ENCODE results near the gene NFE2L2.
"Not testable (repeated sequence)": the region's sequence is repeated elsewhere in the genome, so short reads cannot be mapped to it uniquely, and the experiment has no call there.

NFE2L2 gene

GRCh38 chr2:177221970-177222369, 42.6 kb downstream of the NFE2L2 start:
- Histone ChIP-seq H3K27ac (ENCODE audit: insufficient read depth, low read length, poor library complexity, severe bottlenecking) (no peak overlapping the region), H3K9me3 (ENCODE audit: control insufficient read depth, low read length) (no peaks in the 10 kb centered on the region), H3K4me1 (ENCODE audit: control insufficient read depth, insufficient read depth, low read length, poor library complexity, severe bottlenecking) (no peaks in the 10 kb centered on the region), H3K27me3 (replicated peaks; ENCODE audit: control insufficient read depth, insufficient read depth, low read length, poor library complexity, severe bottlenecking) (no peaks in the 10 kb centered on the region), H3K4me3 (ENCODE audit: insufficient read depth, low read depth, low read length, poor library complexity, severe bottlenecking) (no peak overlapping the region), H3K36me3 (ENCODE audit: control insufficient read depth, insufficient read depth, low read length) (peaks cover 57% of the 10 kb centered on the region)
- no peak for DNase-seq

DNA sequence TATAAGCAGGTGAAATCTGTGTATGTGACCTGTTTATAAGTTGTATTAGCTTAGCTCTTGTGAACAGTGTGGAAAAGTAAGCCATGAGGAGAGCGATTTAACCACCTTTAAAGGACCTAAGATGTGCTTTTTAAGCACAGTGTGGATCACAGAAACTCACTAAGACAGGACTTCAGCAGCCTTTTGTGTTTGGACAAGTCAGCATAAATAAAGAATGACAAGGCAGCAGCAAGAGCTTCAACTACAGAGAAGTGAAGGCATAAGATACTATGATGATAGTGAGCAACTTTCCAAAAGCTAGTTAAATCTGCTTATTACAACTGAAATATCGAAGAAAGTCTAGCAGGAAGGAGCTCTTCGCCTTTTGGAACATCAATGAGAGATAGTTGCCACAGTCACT, 43.0 kb downstream of the NFE2L2 start:
- Histone ChIP-seq H3K27ac (ENCODE audit: insufficient read depth, low read length, poor library complexity, severe bottlenecking) (no peak overlapping the region), H3K4me3 (ENCODE audit: insufficient read depth, low read depth, low read length, poor library complexity, severe bottlenecking) (no peak overlapping the region), H3K36me3 (ENCODE audit: control insufficient read depth, insufficient read depth, low read length) (peaks cover 61% of the 10 kb centered on the region), H3K9me3 (ENCODE audit: control insufficient read depth, low read length) (no peaks in the 10 kb centered on the region), H3K4me1 (ENCODE audit: control insufficient read depth, insufficient read depth, low read length, poor library complexity, severe bottlenecking) (no peaks in the 10 kb centered on the region), H3K27me3 (replicated peaks; ENCODE audit: control insufficient read depth, insufficient read depth, low read length, poor library complexity, severe bottlenecking) (no peaks in the 10 kb centered on the region)
- DNase-seq, result no peak

DNA sequence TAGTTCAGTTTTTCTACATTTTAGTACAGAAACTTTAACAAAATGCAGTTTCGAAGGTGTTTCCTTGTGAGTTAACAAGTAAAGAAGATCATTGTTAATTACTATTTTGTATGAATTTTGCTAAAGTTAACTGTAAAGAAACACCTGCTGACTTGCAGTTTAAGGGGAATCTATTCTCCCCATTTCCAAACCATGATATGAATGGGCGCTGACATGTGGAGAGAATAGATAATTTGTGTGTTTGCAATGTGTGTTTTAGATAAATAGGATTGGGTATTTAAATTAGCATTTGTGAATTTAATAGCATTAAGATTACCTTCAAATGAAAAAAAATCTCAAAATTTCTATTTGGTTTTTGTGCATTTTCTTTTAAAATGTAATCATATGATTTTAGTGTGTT, 44.7 kb downstream of the NFE2L2 start:
- not testable (repeated sequence) for DNase-seq; H3K4me3 ChIP-seq (ENCODE audit: insufficient read depth, low read depth, low read length, poor library complexity, severe bottlenecking); H3K4me1 ChIP-seq (ENCODE audit: control insufficient read depth, insufficient read depth, low read length, poor library complexity, severe bottlenecking); H3K9me3 ChIP-seq (ENCODE audit: control insufficient read depth, low read length); H3K27ac ChIP-seq (ENCODE audit: insufficient read depth, low read length, poor library complexity, severe bottlenecking); H3K27me3 ChIP-seq (replicated peaks; ENCODE audit: control insufficient read depth, insufficient read depth, low read length, poor library complexity, severe bottlenecking)
- peaks cover 69% of the 10 kb centered on the region for H3K36me3 ChIP-seq (ENCODE audit: control insufficient read depth, insufficient read depth, low read length)

- Histone ChIP-seq H3K27ac (ENCODE audit: insufficient read depth, low read length, poor library complexity, severe bottlenecking) (peak overlapping the region; percentile 5), H3K27me3 (replicated peaks; ENCODE audit: control insufficient read depth, insufficient read depth, low read length, poor library complexity, severe bottlenecking) (no peaks in the 10 kb centered on the region), H3K9me3 (ENCODE audit: control insufficient read depth, low read length) (no peaks in the 10 kb centered on the region), H3K36me3 (ENCODE audit: control insufficient read depth, insufficient read depth, low read length) (peaks cover 59% of the 10 kb centered on the region), H3K4me1 (ENCODE audit: control insufficient read depth, insufficient read depth, low read length, poor library complexity, severe bottlenecking) (peaks cover 12% of the 10 kb centered on the region), H3K4me3 (ENCODE audit: insufficient read depth, low read depth, low read length, poor library complexity, severe bottlenecking) (no peak overlapping the region)
- no peak for DNase-seq
Observed at GRCh38 chr2:177217247-177217843, 47.2 kb downstream of the NFE2L2 start.

DNA sequence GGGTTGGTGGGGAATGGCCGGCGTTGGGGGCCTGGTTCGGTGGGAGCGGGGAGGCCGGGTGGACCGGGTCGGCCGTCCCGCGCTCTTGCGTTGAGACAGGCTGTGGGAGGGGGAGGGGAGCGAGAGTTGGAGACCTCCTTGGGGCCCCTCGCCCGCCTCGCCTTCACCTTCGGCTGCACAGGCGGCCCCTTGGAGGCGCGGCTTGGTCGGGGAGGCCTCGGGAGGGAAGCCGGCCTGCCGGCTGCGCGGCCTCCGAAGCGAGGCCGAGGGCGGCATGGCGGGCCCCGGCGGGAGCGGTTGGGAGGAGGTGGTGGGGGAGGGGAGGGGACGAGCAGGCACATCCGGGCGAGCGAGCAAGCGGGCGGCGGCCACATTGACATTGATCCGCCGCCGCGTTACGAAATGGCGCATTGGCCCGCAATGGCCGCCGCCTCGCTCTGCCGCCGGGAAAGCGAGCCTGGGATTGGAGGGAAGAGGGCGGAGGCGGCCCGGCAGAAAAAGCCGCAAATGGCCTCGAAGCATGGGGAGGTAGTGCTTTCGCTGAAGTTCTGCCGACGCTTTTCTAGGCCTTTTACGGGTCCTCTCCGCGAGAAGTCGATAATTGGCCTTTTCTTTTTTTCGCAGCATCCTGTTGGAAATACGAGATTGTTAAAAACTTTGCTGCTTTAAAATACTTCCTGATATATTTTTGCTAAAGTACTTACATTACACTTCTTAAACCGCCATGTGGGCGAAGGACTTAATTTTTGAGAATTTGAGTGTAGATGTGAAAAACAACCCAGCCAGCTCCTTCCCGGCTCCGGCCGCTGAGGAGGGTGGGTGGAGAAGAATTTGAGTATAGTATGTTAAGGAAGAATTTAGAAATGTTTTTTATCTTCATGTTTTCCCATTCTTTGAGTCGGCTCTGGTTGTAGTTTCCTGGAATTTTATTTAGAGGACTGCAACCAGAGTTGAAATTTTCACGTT, 51.4 kb downstream of the NFE2L2 start:
- Histone ChIP-seq H3K36me3 (ENCODE audit: control insufficient read depth, insufficient read depth, low read length) (peaks cover 23% of the 10 kb centered on the region), H3K9me3 (ENCODE audit: control insufficient read depth, low read length) (no peaks in the 10 kb centered on the region), H3K27ac (ENCODE audit: insufficient read depth, low read length, poor library complexity, severe bottlenecking) (peak overlapping the region; percentile 100), H3K4me3 (ENCODE audit: insufficient read depth, low read depth, low read length, poor library complexity, severe bottlenecking) (peak overlapping the region; percentile 93), H3K27me3 (replicated peaks; ENCODE audit: control insufficient read depth, insufficient read depth, low read length, poor library complexity, severe bottlenecking) (no peaks in the 10 kb centered on the region), H3K4me1 (ENCODE audit: control insufficient read depth, insufficient read depth, low read length, poor library complexity, severe bottlenecking) (peaks cover 23% of the 10 kb centered on the region)
- peak; percentile 84 to 90 (median 90) for DNase-seq

DNA sequence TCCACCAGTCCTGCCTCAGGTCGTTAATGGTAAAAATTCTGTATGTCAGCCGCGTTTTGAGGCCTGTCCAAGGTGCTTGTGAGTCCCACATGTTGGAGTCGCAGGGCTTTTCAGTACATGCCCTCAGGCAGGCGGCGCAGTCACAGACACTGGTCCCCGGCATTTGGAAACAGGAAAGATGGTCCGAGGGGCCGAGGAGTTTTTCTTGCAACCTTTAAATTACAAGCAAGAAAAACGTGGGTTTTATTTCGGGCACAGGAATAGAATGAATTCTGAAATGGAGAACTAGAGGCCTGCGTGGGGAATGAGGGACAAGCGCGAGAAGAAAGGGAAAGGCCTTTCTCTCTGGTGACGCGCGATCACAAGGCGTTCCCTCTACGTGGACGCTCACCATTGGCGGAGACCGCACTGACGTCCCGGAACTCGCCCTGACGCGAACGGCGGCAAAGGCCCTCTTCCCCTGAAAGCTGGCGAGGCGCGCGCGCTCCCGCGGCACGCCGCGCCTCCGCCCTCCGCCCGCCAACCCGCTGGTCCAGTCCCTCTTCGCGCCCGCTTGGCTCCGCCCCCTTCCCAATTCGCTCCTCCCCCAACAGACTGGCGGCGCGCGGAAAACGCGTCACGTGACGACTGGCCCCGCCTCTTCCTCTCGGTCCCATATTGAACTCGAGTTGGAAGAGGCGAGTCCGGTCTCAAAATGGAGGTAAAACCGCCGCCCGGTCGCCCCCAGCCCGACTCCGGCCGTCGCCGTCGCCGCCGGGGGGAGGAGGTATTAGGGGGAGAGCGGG, 52.2 kb downstream of the NFE2L2 start, which contains the start of gene HNRNPA3:
Gene HNRNPA3, plus strand, starts transcription at position 689 of the 785 bp plus-strand sequence. Its CDS starts 6 bp downstream, at position 695.
- H3K27ac ChIP-seq (ENCODE audit: insufficient read depth, low read length, poor library complexity, severe bottlenecking), result peak within 1 kb of the TSS; percentile 100

GRCh38 chr2:177211576-177212105, 52.9 kb downstream of the NFE2L2 start:
- DNase-seq, result no peak
- H3K4me3 ChIP-seq (ENCODE audit: insufficient read depth, low read depth, low read length, poor library complexity, severe bottlenecking), result peak overlapping the region; percentile 44
- H3K9me3 ChIP-seq (ENCODE audit: control insufficient read depth, low read length), result no peaks in the 10 kb centered on the region
- peak overlapping the region; percentile 99 for H3K27ac ChIP-seq (ENCODE audit: insufficient read depth, low read length, poor library complexity, severe bottlenecking)
- peaks cover 23% of the 10 kb centered on the region for H3K4me1 ChIP-seq (ENCODE audit: control insufficient read depth, insufficient read depth, low read length, poor library complexity, severe bottlenecking)
- H3K27me3 ChIP-seq (replicated peaks; ENCODE audit: control insufficient read depth, insufficient read depth, low read length, poor library complexity, severe bottlenecking), result no peaks in the 10 kb centered on the region
- H3K36me3 ChIP-seq (ENCODE audit: control insufficient read depth, insufficient read depth, low read length), result peaks cover 8% of the 10 kb centered on the region

More for the DNA sequence above, 52.2 kb downstream of the NFE2L2 start, which contains the start of gene HNRNPA3:
- Histone ChIP-seq H3K4me3 (ENCODE audit: insufficient read depth, low read depth, low read length, poor library complexity, severe bottlenecking) (peak within 1 kb of the TSS; percentile 93), H3K36me3 (ENCODE audit: control insufficient read depth, insufficient read depth, low read length) (peaks cover 15% of the 10 kb centered on the region), H3K9me3 (ENCODE audit: control insufficient read depth, low read length) (no peaks in the 10 kb centered on the region), H3K4me1 (ENCODE audit: control insufficient read depth, insufficient read depth, low read length, poor library complexity, severe bottlenecking) (peaks cover 23% of the 10 kb centered on the region), H3K27me3 (replicated peaks; ENCODE audit: control insufficient read depth, insufficient read depth, low read length, poor library complexity, severe bottlenecking) (no peaks in the 10 kb centered on the region)
- DNase-seq, result peak; percentile 99 to 100 (median 100)

DNA sequence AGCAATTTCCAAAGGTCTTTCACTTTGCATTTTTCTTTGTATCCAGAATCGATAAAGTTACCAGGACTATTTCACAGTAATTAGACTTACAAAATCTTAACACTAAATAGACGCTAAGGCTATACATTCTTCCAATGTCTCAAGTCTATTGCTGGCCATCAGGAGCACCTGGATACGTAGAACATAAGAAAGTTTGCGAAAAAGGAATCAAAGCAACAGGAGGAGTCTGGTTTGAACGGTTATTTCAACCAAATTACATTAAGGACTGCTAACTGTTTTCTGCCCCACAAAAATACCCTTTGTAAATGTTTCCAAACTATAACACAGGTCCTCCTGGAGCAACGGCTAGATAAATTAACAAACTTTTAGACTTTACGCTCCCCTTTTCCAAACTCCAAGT, 53.4 kb downstream of the NFE2L2 start:
- Histone ChIP-seq H3K27me3 (replicated peaks; ENCODE audit: control insufficient read depth, insufficient read depth, low read length, poor library complexity, severe bottlenecking) (no peaks in the 10 kb centered on the region), H3K36me3 (ENCODE audit: control insufficient read depth, insufficient read depth, low read length) (peaks cover 4% of the 10 kb centered on the region), H3K4me1 (ENCODE audit: control insufficient read depth, insufficient read depth, low read length, poor library complexity, severe bottlenecking) (peaks cover 23% of the 10 kb centered on the region), H3K4me3 (ENCODE audit: insufficient read depth, low read depth, low read length, poor library complexity, severe bottlenecking) (no peak overlapping the region), H3K9me3 (ENCODE audit: control insufficient read depth, low read length) (no peaks in the 10 kb centered on the region), H3K27ac (ENCODE audit: insufficient read depth, low read length, poor library complexity, severe bottlenecking) (peak overlapping the region; percentile 99)
- DNase-seq, result no peak

- Histone ChIP-seq H3K9me3 (ENCODE audit: control insufficient read depth, low read length) (no peaks in the 10 kb centered on the region), H3K27me3 (replicated peaks; ENCODE audit: control insufficient read depth, insufficient read depth, low read length, poor library complexity, severe bottlenecking) (no peaks in the 10 kb centered on the region), H3K36me3 (ENCODE audit: control insufficient read depth, insufficient read depth, low read length) (no peaks in the 10 kb centered on the region), H3K4me1 (ENCODE audit: control insufficient read depth, insufficient read depth, low read length, poor library complexity, severe bottlenecking) (peaks cover 11% of the 10 kb centered on the region), H3K4me3 (ENCODE audit: insufficient read depth, low read depth, low read length, poor library complexity, severe bottlenecking) (no peak overlapping the region), H3K27ac (ENCODE audit: insufficient read depth, low read length, poor library complexity, severe bottlenecking) (no peak overlapping the region)
- DNase-seq, result no peak
Observed at GRCh38 chr2:177207101-177207500, 57.4 kb downstream of the NFE2L2 start.
